OCI-LY7 (cell line): Measurements from ENCODE around the gene PAM16. TPM values are rescaled to one million over a fixed set of nuclear protein-coding genes. Genes with fewer than 3 reads are reported as not detected.

Experiments
- BruUV-seq: library from RNA; stranded (reverse); fragments of 400-500 nt; replicated peaks from 2 replicates; lab custom pipeline; 2021; lab: Mats Ljungman, UMichigan
- CTCF ChIA-PET: fragments of 300-600 bp; sonication (Branson Sonifier 250); formaldehyde crosslinking; loops from one replicate; lab custom pipeline; 2022; ENCODE audit warnings: antibody characterized with exemption; ENCODE audit not compliant: unreplicated experiment; lab: Charles Lee
- POLR2A ChIA-PET: fragments of 300-600 bp; sonication (Branson Sonifier 250); formaldehyde crosslinking; loops from one replicate; lab custom pipeline; 2022; ENCODE audit warnings: antibody characterized with exemption; lab: Charles Lee
- DNase-seq: peaks from one replicate; pipeline ENCODE4 v3.0.0-alpha.2; 2015; ENCODE audit warnings: low spot score
- H2AFZ ChIP-seq: fragments of 200-600 bp; sonication (generic), shearing (Covaris generic); 2 replicates; pipeline ENCODE4 v1.6.1; 2014; ENCODE audit warnings: mild to moderate bottlenecking, antibody characterized with exemption, low read length, moderate library complexity
- H3K27ac ChIP-seq: fragments of 200-600 bp; sonication (generic); 2 replicates; pipeline ENCODE4 v1.5.1; 2014; ENCODE audit warnings: mixed run types, low read depth, mild to moderate bottlenecking, moderate library complexity, low read length, inconsistent platforms; ENCODE audit not compliant: poor library complexity, severe bottlenecking
- H3K36me3 ChIP-seq: fragments of 200-600 bp; sonication (generic); 2 replicates; pipeline ENCODE4 v1.6.1; 2014; ENCODE audit warnings: mild to moderate bottlenecking, antibody characterized with exemption, low read length, moderate library complexity, mixed read lengths; ENCODE audit not compliant: insufficient read depth
- H3K4me1 ChIP-seq: fragments of 200-600 bp; sonication (generic); 2 replicates; pipeline ENCODE4 v1.5.1; 2014; ENCODE audit warnings: mild to moderate bottlenecking, low read length; ENCODE audit not compliant: insufficient read depth, poor library complexity, severe bottlenecking
- H3K4me2 ChIP-seq: fragments of 200-600 bp; sonication (generic); 2 replicates; pipeline ENCODE4 v1.6.1; 2014; ENCODE audit warnings: mild to moderate bottlenecking, low read length
- H3K4me3 ChIP-seq: fragments of 200-600 bp; sonication (generic); 2 replicates; pipeline ENCODE4 v1.5.1; 2014; ENCODE audit warnings: mild to moderate bottlenecking, low read depth, low read length; ENCODE audit not compliant: poor library complexity, severe bottlenecking
- H3K79me2 ChIP-seq: fragments of 200-600 bp; sonication (generic); 2 replicates; pipeline ENCODE4 v1.6.1; 2016; ENCODE audit warnings: low read depth, mild to moderate bottlenecking, low read length, moderate library complexity, mixed read lengths; ENCODE audit not compliant: insufficient read depth
- H3K9me2 ChIP-seq: fragments of 200-600 bp; sonication (generic); 2 replicates; pipeline ENCODE4 v1.6.1; 2016; ENCODE audit warnings: mild to moderate bottlenecking, low read length, mixed read lengths; ENCODE audit not compliant: insufficient read depth
- H3K9me3 ChIP-seq: fragments of 200-600 bp; sonication (generic); 2 replicates; pipeline ENCODE4 v1.6.1; 2014; ENCODE audit warnings: mild to moderate bottlenecking, mixed run types, low read length, mixed read lengths
- H4K20me1 ChIP-seq: fragments of 200-600 bp; sonication (generic); 2 replicates; pipeline ENCODE4 v1.6.1; 2014; ENCODE audit warnings: mild to moderate bottlenecking, antibody characterized with exemption, low read length, moderate library complexity, mixed read lengths; ENCODE audit not compliant: insufficient read depth
- EZH2phosphoT487 ChIP-seq: fragments of 200-600 bp; sonication (generic); IDR thresholded peaks from 2 replicates; pipeline ENCODE4 v1.6.1; 2018; ENCODE audit warnings: low read depth, borderline replicate concordance, mild to moderate bottlenecking, mixed run types, antibody characterized with exemption, low read length, moderate library complexity, mixed read lengths
- intact Hi-C: fragments of 100-400 bp; cut with micrococcal nuclease; formaldehyde crosslinking; loops from one replicate; pipeline ENCODE4 v1.10.0; 2022; ENCODE audit not compliant: unreplicated experiment
- total RNA-seq, 2 experiments: library from RNA; depleted of rRNA in 1 of 2; stranded (reverse); fragments of >200 nt in 1 of 2; shearing (Covaris generic) in 1 of 2; gene quantifications; 2 replicates each; pipeline ENCODE4 v1.2.3, GENCODE V29; 2014 to 2022
- TF ChIP-seq, protein P1 (sequence below): fragments of 200-600 bp; sonication (generic); conservative IDR thresholded peaks from 2 replicates; pipeline ENCODE4 v1.5.1; 2014; ENCODE audit warnings: mild to moderate bottlenecking, antibody characterized with exemption, low read length, moderate library complexity, mixed read lengths

Gene PAM16
- total RNA-seq, 2 experiments from 2014 or later = 80.6 to 82.4 TPM

GRCh38 chr16:4338125-4338582 lies 13.0 kb downstream of the PAM16 start:
- Histone ChIP-seq H3K4me1 (no peaks in the 10 kb centered on the region), H3K79me2 (peaks cover 1% of the 10 kb centered on the region; the same call in 1 of the 2 replicates), H4K20me1 (no peaks in the 10 kb centered on the region), H3K27ac (no peak overlapping the region), H3K9me3 (no peaks in the 10 kb centered on the region), H3K4me2 (no peak overlapping the region), H3K4me3 (no peak overlapping the region), H2AFZ (no peak overlapping the region), H3K36me3 (peaks cover 42% of the 10 kb centered on the region), H3K9me2 (no peaks in the 10 kb centered on the region)
- intact Hi-C loops = no loop called here
- POLR2A ChIA-PET = no interaction called here
- TF ChIP-seq, protein P1, sequence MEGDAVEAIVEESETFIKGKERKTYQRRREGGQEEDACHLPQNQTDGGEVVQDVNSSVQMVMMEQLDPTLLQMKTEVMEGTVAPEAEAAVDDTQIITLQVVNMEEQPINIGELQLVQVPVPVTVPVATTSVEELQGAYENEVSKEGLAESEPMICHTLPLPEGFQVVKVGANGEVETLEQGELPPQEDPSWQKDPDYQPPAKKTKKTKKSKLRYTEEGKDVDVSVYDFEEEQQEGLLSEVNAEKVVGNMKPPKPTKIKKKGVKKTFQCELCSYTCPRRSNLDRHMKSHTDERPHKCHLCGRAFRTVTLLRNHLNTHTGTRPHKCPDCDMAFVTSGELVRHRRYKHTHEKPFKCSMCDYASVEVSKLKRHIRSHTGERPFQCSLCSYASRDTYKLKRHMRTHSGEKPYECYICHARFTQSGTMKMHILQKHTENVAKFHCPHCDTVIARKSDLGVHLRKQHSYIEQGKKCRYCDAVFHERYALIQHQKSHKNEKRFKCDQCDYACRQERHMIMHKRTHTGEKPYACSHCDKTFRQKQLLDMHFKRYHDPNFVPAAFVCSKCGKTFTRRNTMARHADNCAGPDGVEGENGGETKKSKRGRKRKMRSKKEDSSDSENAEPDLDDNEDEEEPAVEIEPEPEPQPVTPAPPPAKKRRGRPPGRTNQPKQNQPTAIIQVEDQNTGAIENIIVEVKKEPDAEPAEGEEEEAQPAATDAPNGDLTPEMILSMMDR = no peak
- TF ChIP-seq EZH2phosphoT487 = no peak
- no TSS peak for BruUV-seq
- CTCF ChIA-PET = no interaction called here
- no peak for DNase-seq

DNA sequence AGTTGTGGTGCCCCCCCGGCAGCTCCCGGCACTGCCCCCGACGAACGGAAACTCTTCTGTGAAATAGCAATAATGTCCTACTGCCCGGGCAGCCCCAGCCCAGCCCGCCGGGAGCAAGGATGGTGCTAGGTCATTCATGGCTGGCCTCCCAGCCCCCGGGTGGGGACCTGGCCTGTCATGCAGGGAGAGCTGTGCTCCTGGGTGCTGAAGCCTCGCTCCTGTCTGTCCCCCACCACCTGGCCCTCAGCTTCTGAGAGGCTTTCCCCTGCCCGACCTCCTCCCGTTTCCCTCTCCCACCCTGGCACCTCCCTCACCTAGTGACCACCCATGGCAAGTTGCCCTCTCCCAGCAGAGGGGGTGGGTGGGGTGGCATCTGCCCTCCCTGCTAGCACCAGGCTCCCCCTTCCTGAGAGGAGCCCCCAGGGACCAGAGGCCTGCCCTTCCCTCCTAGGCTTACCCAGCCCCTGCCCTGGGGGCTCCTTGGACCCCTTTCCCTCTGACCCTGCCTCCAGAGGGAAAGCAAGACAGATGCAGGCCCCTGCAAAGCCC lies 13.5 kb downstream of the PAM16 start:
- Histone ChIP-seq H3K4me2 (no peak overlapping the region), H3K9me2 (no peaks in the 10 kb centered on the region), H3K4me3 (no peak overlapping the region), H3K27ac (no peak overlapping the region), H3K9me3 (no peaks in the 10 kb centered on the region), H3K4me1 (no peaks in the 10 kb centered on the region), H4K20me1 (no peaks in the 10 kb centered on the region), H2AFZ (no peak overlapping the region), H3K36me3 (peaks cover 38% of the 10 kb centered on the region; the same call in 1 of the 2 replicates), H3K79me2 (no peaks in the 10 kb centered on the region)
- POLR2A ChIA-PET = no interaction called here
- TF ChIP-seq, protein P1 = no peak
- no peak for TF ChIP-seq EZH2phosphoT487
- no TSS peak for BruUV-seq
- no peak for DNase-seq
- intact Hi-C loops = no loop called here
- CTCF ChIA-PET = no interaction called here
